IPS-15b (cell line): ENCODE results near the gene TPBGL.

ENCODE experiments used
- H3K27me3 ChIP-seq: one replicate; pipeline ENCODE4 v1.6.1; 2013; ENCODE audit warnings: low read length; ENCODE audit not compliant: control insufficient read depth, insufficient read depth
- H3K36me3 ChIP-seq: one replicate; pipeline ENCODE4 v1.6.1; 2013; ENCODE audit warnings: low read length; ENCODE audit not compliant: control insufficient read depth, insufficient read depth
- H3K4me1 ChIP-seq: one replicate; pipeline ENCODE4 v1.6.1; 2013; ENCODE audit warnings: mild to moderate bottlenecking, low read length; ENCODE audit not compliant: control insufficient read depth, insufficient read depth
- H3K4me3 ChIP-seq: one replicate; pipeline ENCODE4 v1.5.1; 2013; ENCODE audit warnings: low read depth, low read length
- H3K9ac ChIP-seq: one replicate; pipeline ENCODE4 v1.6.1; 2013; ENCODE audit warnings: low read depth, mild to moderate bottlenecking, low read length
- H3K9me3 ChIP-seq: one replicate; pipeline ENCODE4 v1.6.1; 2013; ENCODE audit warnings: mild to moderate bottlenecking, low read length; ENCODE audit not compliant: control insufficient read depth, insufficient read depth

The TPBGL gene

GRCh38 chr11:75241906-75242644, 1.5 kb downstream of the TPBGL start:
- Histone ChIP-seq H3K9me3 (no peaks in the 10 kb centered on the region), H3K9ac (no peak overlapping the region), H3K27me3 (peaks cover 53% of the 10 kb centered on the region), H3K4me3 (peak overlapping the region; percentile 53), H3K36me3 (no peaks in the 10 kb centered on the region), H3K4me1 (peaks cover 3% of the 10 kb centered on the region)

GRCh38 chr11:75242722-75243600, 2.4 kb downstream of the TPBGL start:
- Histone ChIP-seq H3K4me1 (peaks cover 3% of the 10 kb centered on the region), H3K9me3 (no peaks in the 10 kb centered on the region), H3K4me3 (peak overlapping the region; percentile 53), H3K9ac (no peak overlapping the region), H3K36me3 (no peaks in the 10 kb centered on the region), H3K27me3 (peaks cover 53% of the 10 kb centered on the region)

- Histone ChIP-seq H3K27me3 (peaks cover 46% of the 10 kb centered on the region), H3K36me3 (no peaks in the 10 kb centered on the region)
Observed at GRCh38 chr11:75244052-75244814, 3.7 kb downstream of the TPBGL start.

GRCh38 chr11:75245356-75246005, 4.9 kb downstream of the TPBGL start:
- Histone ChIP-seq H3K27me3 (peaks cover 35% of the 10 kb centered on the region), H3K4me3 (no peak overlapping the region), H3K9ac (no peak overlapping the region), H3K9me3 (no peaks in the 10 kb centered on the region), H3K4me1 (no peaks in the 10 kb centered on the region), H3K36me3 (no peaks in the 10 kb centered on the region)

More at GRCh38 chr11:75244052-75244814, 3.7 kb downstream of the TPBGL start:
- Histone ChIP-seq H3K4me1 (peaks cover under 1% of the 10 kb centered on the region), H3K9ac (no peak overlapping the region), H3K4me3 (no peak overlapping the region), H3K9me3 (no peaks in the 10 kb centered on the region)

- H3K9me3 ChIP-seq: no peaks in the 10 kb centered on the region
- no peak overlapping the region for H3K4me3 ChIP-seq
- H3K36me3 ChIP-seq: no peaks in the 10 kb centered on the region
- peaks cover 35% of the 10 kb centered on the region for H3K27me3 ChIP-seq
- no peak overlapping the region for H3K9ac ChIP-seq
- no peaks in the 10 kb centered on the region for H3K4me1 ChIP-seq
Observed at GRCh38 chr11:75246006-75246670, 5.6 kb downstream of the TPBGL start.

- H3K9ac ChIP-seq: no peak overlapping the region
- no peaks in the 10 kb centered on the region for H3K4me1 ChIP-seq
- peaks cover 35% of the 10 kb centered on the region for H3K27me3 ChIP-seq
- H3K9me3 ChIP-seq: no peaks in the 10 kb centered on the region
- no peaks in the 10 kb centered on the region for H3K36me3 ChIP-seq
- H3K4me3 ChIP-seq: no peak overlapping the region
Observed at GRCh38 chr11:75246671-75247350, 6.2 kb downstream of the TPBGL start.

GRCh38 chr11:75248924-75249256, 8.3 kb downstream of the TPBGL start:
- no peak overlapping the region for H3K9ac ChIP-seq
- no peak overlapping the region for H3K4me3 ChIP-seq
- peaks cover 17% of the 10 kb centered on the region for H3K27me3 ChIP-seq
- no peaks in the 10 kb centered on the region for H3K4me1 ChIP-seq
- no peaks in the 10 kb centered on the region for H3K36me3 ChIP-seq
- no peaks in the 10 kb centered on the region for H3K9me3 ChIP-seq

DNA sequence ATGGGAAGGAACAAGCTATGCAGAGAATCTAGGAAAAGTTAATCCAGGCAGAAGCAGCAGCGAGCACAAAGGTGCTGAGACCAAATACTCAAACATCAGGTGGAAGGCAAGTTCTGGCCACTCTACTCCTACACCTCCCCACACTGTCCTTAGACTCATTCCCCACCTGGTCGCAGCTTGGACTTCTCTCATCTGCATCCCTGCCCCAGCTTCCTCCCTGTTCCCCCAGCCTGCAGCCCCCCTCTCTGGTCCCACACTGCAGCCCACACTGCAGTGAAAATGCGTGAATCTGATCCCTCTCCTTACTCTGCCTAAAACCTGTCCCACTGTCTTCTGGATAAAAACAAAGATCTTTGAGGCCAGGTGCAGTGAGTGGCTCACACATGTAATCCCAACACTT, 9.1 kb downstream of the TPBGL start:
- H3K36me3 ChIP-seq: no peaks in the 10 kb centered on the region
- H3K27me3 ChIP-seq: peaks cover 9% of the 10 kb centered on the region
- H3K4me1 ChIP-seq: no peaks in the 10 kb centered on the region
- H3K4me3 ChIP-seq: no peak overlapping the region
- no peak overlapping the region for H3K9ac ChIP-seq
- H3K9me3 ChIP-seq: no peaks in the 10 kb centered on the region

DNA sequence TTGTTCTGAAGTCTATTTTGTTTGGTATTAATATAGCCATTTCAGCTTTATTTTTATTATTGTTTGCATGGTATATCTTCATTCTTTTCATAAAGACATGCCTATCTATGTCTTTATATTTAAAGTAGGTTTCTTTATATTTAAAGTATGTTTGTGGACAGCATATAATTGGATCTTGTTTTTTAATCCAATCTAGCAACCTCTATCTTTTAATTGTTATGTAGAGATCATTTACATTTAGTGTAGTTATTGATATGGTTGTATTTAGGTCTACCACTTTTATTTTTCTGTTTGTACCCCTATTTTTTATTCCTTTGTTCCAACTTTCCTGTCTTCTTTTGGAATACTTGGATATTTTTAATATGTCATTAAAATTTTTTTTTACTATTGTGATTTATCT, 13.8 kb downstream of the TPBGL start:
- no peak overlapping the region for H3K9ac ChIP-seq
- no peaks in the 10 kb centered on the region for H3K36me3 ChIP-seq
- no peaks in the 10 kb centered on the region for H3K4me1 ChIP-seq
- no peak overlapping the region for H3K4me3 ChIP-seq
- H3K9me3 ChIP-seq: no peaks in the 10 kb centered on the region
- H3K27me3 ChIP-seq: peaks cover 2% of the 10 kb centered on the region

DNA sequence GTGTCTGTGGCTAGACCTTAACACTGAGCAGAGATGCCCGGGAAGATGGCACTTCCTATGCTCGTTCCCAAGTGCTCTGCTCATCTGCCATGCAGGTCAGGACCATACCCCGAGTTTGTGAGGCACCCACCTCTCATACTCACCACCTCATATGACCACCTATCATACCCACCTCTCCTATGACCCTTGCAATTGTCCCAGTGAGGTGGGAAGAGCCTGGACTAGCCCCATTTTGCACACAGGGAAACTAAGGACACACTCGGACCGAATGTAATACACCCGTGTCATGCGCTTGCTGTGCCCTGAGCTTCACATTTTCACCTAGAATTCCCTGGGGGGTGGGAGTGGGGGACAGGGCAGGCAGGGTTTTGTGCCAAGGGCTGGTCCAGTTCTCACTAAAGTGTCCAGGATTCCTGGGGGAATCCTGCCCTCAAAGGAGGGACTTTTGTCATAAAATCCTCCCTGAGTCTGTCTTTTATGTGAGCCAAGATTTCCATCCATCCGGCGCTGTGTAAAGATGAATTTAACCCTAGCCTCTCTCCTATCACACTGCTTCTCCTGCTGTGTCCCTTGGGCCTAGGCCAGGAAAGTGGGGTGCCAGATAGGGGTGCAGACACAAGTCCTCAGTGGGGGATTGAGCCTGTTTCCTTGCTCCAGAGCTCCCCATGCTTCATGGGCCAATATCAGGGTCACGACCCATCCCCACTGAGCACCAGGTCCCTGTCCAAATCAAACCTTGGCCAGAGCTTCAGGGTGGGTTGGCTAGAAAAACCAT, 20.0 kb downstream of the TPBGL start:
- no peaks in the 10 kb centered on the region for H3K4me1 ChIP-seq

More for the DNA sequence above, 20.0 kb downstream of the TPBGL start:
- Histone ChIP-seq H3K9ac (no peak overlapping the region), H3K27me3 (no peaks in the 10 kb centered on the region), H3K9me3 (no peaks in the 10 kb centered on the region), H3K36me3 (no peaks in the 10 kb centered on the region), H3K4me3 (no peak overlapping the region)
